ENCODE data around the gene TRIO.

DNA sequence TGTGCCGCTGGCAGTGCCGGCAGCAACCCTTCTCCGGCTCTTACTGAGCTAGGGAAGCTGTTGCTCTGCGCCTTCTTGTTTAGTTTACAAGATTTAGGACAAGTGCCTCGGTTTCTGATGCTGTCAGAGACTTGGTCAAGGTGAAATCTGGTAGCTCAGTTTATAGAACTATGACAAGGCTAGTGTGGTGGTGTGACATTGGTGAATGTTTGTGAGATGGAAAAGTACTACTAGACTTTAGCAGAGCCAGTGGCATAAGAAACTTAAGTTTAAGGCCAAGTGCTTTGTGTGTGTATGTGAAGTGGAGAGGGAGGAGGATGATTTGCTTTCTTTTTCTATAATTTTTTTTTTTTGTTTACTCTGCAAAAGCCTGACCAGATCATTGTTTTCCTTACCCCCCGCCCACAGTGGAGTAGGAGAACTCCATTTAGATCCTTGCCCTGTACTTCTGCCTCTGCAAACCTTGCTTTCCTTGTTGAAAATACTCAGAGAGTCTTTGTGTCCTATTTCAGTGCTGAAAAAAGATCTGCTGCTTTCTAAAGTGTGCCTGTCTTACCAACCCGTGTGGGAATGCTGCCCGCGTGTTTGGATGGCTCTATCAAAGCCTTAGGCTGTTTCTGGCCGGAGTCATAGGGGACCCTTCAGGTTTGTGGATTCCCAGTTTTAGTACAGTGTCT is 75.9 kb downstream of the TRIO start:
- TF ChIP-seq, protein P1, sequence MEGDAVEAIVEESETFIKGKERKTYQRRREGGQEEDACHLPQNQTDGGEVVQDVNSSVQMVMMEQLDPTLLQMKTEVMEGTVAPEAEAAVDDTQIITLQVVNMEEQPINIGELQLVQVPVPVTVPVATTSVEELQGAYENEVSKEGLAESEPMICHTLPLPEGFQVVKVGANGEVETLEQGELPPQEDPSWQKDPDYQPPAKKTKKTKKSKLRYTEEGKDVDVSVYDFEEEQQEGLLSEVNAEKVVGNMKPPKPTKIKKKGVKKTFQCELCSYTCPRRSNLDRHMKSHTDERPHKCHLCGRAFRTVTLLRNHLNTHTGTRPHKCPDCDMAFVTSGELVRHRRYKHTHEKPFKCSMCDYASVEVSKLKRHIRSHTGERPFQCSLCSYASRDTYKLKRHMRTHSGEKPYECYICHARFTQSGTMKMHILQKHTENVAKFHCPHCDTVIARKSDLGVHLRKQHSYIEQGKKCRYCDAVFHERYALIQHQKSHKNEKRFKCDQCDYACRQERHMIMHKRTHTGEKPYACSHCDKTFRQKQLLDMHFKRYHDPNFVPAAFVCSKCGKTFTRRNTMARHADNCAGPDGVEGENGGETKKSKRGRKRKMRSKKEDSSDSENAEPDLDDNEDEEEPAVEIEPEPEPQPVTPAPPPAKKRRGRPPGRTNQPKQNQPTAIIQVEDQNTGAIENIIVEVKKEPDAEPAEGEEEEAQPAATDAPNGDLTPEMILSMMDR (conservative IDR thresholded peaks at IDR 0.05 in 1 of 2, IDR thresholded peaks at IDR 0.05 in 1 of 2; ENCODE audit: low read depth in 1 of 2, low read length in 2 of 2), result no peak
- TF ChIP-seq EZH2 (IDR thresholded peaks at IDR 0.05; ENCODE audit: low read length, missing control alignments), result no peak
